Kidney (tissue), 14 donors: ENCODE results near the gene TTC16. TPM values are rescaled to one million over a fixed set of nuclear protein-coding genes. Genes with fewer than 3 reads are reported as not detected.

ENCODE experiments used
- DNase-seq, 5 donors: peaks; one replicate each; pipeline ENCODE4 v3.0.0-alpha.2; 2013 to 2020
- FAIRE-seq: peaks from 2 replicates; lab custom pipeline; 2012; peaks lifted over from hg19 to GRCh38; lab: Jason Lieb, UNC
- H3K27ac ChIP-seq, 2 donors: one replicate each; pipeline ENCODE4 v1.7.0; 2013; ENCODE audit warnings: low read depth in 2 of 2, low read length in 2 of 2, inconsistent platforms in 1 of 2
- H3K27me3 ChIP-seq: one replicate; pipeline ENCODE4 v1.7.1; 2013; ENCODE audit warnings: low read length, inconsistent platforms; ENCODE audit not compliant: control insufficient read depth, insufficient read depth
- H3K36me3 ChIP-seq, 3 donors: one replicate each; pipeline versions ENCODE4 v1.7.0 to v1.7.1; 2013; ENCODE audit warnings: low read length in 3 of 3, control low read depth in 1 of 3, inconsistent platforms in 1 of 3; ENCODE audit not compliant: insufficient read depth in 3 of 3, control insufficient read depth in 2 of 3
- H3K4me1 ChIP-seq, 3 donors: one replicate each; pipeline versions ENCODE4 v1.7.0 to v1.7.1; 2013; ENCODE audit warnings: low read length in 3 of 3, inconsistent platforms in 1 of 3, low read depth in 1 of 3; ENCODE audit not compliant: control insufficient read depth in 2 of 3, insufficient read depth in 2 of 3
- H3K4me3 ChIP-seq, 3 donors: one replicate each; pipeline versions ENCODE4 v1.7.0 to v1.8.1; 2013; ENCODE audit warnings: low read length in 3 of 3, control low read depth in 1 of 3, inconsistent platforms in 1 of 3
- H3K9ac ChIP-seq, 3 donors: one replicate each; pipeline versions ENCODE4 v1.7.0 to v1.7.1; 2013; ENCODE audit warnings: low read length in 3 of 3, control low read depth in 1 of 3, inconsistent platforms in 1 of 3
- H3K9me3 ChIP-seq, 3 donors: one replicate each; pipeline versions ENCODE4 v1.7.0 to v1.7.1; 2013; ENCODE audit warnings: low read length in 3 of 3, control low read depth in 1 of 3, inconsistent platforms in 1 of 3; ENCODE audit not compliant: control insufficient read depth in 2 of 3, insufficient read depth in 1 of 3
- intact Hi-C: fragments of 100-400 bp; cut with DNase I; formaldehyde crosslinking; loops from one replicate; pipeline ENCODE4 v1.11.1; 2022
- polyA plus RNA-seq: library from polyadenylated mRNA; stranded (reverse); fragments of 350-450 nt; fragmentation: Illumina TruSeq; extraction: RNeasy Lipid Tissue Mini Kit (QIAGEN cat#74804); gene quantifications from one replicate; pipeline ENCODE4 v1.2.3, GENCODE V29; 2014; ENCODE audit warnings: low read depth, low replicate concordance; ENCODE audit not compliant: insufficient read depth
- total RNA-seq: library from RNA; stranded (reverse); fragmentation: NEBNext Ultra II Directional; extraction: Animal tissue kit (Norgen Biotek cat#: 25700); gene quantifications from one replicate; pipeline ENCODE4 v1.2.1, GENCODE V29; 2021
- TF ChIP-seq, protein P1 (sequence below): IDR thresholded peaks from 3 replicates; pipeline ENCODE4 v1.5.1; 2012; ENCODE audit warnings: mild to moderate bottlenecking, moderate library complexity, borderline replicate concordance; ENCODE audit not compliant: insufficient read depth; ENCODE audit errors: extremely low read depth
- donor health status: control.
- donor health status: control.
- donor health status: control.
- donor health status: control.
- donor health status: control.
- donor health status: DM: yes; HTN: yes; CAD: no.
- donor health status: Normal renal cell carcinoma (clear cell type).

Gene TTC16
- total and polyA plus RNA-seq, 2 donors from 2014 or later, result 0.32 to 0.72 TPM

- H3K9ac ChIP-seq, result no peak overlapping the region
- no peaks in the 10 kb centered on the region for H3K36me3 ChIP-seq
- no peaks in the 10 kb centered on the region for H3K27me3 ChIP-seq
- DNase-seq (peak in 1 of 5 donors; percentile 51), FAIRE-seq (no peak)
- H3K4me1 ChIP-seq, result peaks cover 0 to 10% (median 3%) of the 10 kb centered on the region in 3 donors
- TF ChIP-seq, protein P1, sequence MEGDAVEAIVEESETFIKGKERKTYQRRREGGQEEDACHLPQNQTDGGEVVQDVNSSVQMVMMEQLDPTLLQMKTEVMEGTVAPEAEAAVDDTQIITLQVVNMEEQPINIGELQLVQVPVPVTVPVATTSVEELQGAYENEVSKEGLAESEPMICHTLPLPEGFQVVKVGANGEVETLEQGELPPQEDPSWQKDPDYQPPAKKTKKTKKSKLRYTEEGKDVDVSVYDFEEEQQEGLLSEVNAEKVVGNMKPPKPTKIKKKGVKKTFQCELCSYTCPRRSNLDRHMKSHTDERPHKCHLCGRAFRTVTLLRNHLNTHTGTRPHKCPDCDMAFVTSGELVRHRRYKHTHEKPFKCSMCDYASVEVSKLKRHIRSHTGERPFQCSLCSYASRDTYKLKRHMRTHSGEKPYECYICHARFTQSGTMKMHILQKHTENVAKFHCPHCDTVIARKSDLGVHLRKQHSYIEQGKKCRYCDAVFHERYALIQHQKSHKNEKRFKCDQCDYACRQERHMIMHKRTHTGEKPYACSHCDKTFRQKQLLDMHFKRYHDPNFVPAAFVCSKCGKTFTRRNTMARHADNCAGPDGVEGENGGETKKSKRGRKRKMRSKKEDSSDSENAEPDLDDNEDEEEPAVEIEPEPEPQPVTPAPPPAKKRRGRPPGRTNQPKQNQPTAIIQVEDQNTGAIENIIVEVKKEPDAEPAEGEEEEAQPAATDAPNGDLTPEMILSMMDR, result no peak
- no peaks in the 10 kb centered on the region for H3K9me3 ChIP-seq
- H3K4me3 ChIP-seq, result no peak overlapping the region
- H3K27ac ChIP-seq, result no peak overlapping the region
- intact Hi-C loops, result no loop called here
Measured at GRCh38 chr9:127711226-127711701, 4.6 kb upstream of the TTC16 start.

- Histone ChIP-seq H3K27ac (no peak overlapping the region), H3K27me3 (no peaks in the 10 kb centered on the region), H3K9me3 (no peaks in the 10 kb centered on the region), H3K4me1 (peaks cover 0 to 12% (median 3%) of the 10 kb centered on the region in 3 donors), H3K4me3 (no peak overlapping the region), H3K9ac (no peak overlapping the region), H3K36me3 (no peaks in the 10 kb centered on the region)
- TF ChIP-seq, protein P1, result no peak
- FAIRE-seq (no peak), DNase-seq (no peak)
- intact Hi-C loops, result no loop called here
Measured at GRCh38 chr9:127711831-127712274, 4.0 kb upstream of the TTC16 start.

DNA sequence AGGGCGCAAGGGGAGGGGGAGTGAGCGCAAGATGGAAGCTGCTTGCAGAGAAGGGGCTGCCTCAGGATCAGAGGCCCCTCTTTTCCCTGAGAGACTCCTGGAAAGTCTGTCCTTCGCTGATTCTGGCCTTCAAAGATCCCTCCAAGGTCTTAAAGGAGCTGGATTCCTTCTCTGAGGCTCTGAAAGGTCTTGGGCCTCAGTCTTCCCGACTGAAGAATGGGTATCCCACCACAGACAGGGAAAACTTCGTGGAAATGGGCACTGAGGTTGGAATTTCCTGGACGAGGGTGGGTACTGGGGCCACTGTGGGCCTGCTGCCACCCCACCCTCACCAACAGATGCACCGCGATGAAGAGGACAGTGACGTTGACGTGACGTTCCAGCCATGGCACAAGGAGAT, 3.5 kb upstream of the TTC16 start:
- Histone ChIP-seq H3K9me3 (no peaks in the 10 kb centered on the region), H3K4me3 (no peak overlapping the region), H3K27ac (no peak overlapping the region), H3K4me1 (peaks cover 0 to 12% (median 3%) of the 10 kb centered on the region in 3 donors), H3K27me3 (no peaks in the 10 kb centered on the region), H3K9ac (no peak overlapping the region), H3K36me3 (no peaks in the 10 kb centered on the region)
- DNase-seq, result no peak
- TF ChIP-seq, protein P1, result no peak
- no peak for FAIRE-seq
- intact Hi-C loops, result no loop called here

DNA sequence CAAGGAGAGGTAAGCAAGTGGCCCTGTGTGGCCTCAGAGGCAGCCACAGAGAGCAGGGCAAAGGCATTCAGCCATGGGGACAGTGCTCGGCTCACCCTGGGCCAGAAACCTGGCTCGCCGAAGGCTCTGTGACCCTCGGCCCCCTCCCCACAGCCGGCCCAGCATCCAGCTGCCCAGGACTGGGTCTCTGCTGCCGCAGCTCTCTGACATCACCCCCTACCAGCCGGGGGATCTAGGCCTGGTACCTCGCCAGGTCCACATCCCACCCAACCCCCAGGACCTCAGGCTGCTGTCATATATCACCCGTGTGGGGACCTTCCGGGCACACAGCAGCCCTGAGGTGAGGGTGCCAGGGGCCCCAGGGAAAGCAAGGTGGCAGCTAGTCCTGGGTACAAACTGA, 3.0 kb upstream of the TTC16 start:
- H3K27ac ChIP-seq, result no peak overlapping the region
- no peak overlapping the region for H3K4me3 ChIP-seq
- H3K36me3 ChIP-seq, result no peaks in the 10 kb centered on the region
- no peaks in the 10 kb centered on the region for H3K27me3 ChIP-seq
- no peak overlapping the region for H3K9ac ChIP-seq
- H3K4me1 ChIP-seq, result peaks cover 0 to 12% (median 3%) of the 10 kb centered on the region in 3 donors
- FAIRE-seq (no peak), DNase-seq (peak in 1 of 5 donors; percentile 51)
- TF ChIP-seq, protein P1, result no peak
- no peaks in the 10 kb centered on the region for H3K9me3 ChIP-seq
- intact Hi-C loops, result no loop called here
